Activated naive CD8-positive, alpha-beta T cell treated with anti-CD3 and anti-CD28 coated beads, Interleukin-2, amount 50 U/mL, for 16 hours (primary cell): ENCODE data around the gene POLR3GL.
"Not testable (repeated sequence)": the region's sequence is repeated elsewhere in the genome, so short reads cannot be mapped to it uniquely, and the experiment has no call there.

Experiments used
- DNase-seq: peaks from one replicate; pipeline ENCODE4 v3.0.0-alpha.2; 2020; ENCODE audit warnings: low read depth, low spot score

Gene POLR3GL

DNA sequence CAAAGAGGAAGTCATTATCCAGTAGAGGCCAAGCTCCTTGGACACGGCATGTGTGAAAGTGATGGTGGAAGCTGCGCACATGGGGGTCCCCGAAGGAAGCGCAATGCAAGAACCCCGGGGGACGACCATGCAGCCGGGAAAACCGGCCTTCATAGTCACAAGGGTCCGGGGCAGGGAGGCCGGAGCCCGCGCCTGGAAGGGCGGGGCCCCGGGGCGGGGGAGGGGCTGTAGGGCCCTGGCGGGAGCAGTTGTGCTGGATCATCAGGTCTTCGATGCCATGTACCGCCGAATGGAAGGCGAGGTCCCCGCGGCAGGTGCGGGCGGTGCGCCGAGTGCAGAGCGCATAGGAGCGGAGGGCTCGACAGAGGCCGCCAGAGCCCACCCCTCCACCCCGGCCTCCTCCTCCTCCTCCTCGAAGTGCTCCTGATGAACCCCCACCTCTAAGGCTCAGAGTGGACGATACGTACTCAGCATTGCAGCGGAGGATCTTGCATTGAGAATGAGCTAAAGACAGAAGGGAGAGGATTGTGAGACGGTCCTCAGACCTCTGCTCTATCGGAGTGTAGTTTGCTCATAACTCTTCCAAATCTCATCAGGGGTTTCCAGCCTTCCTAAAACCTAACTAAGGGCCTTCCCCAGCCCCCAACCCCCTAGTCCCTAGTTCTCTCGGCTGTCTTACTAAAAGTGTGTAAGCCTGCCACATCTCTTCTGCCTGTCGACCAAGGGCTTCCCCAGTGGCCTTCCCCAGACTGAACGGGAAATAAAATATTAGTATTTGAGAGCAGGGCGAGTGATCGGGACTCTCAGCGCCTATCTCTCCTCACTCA lies 55.0 kb downstream of the POLR3GL start:
- DNase-seq: no peak

- no peak for DNase-seq
These were observed 55.9 kb downstream of the POLR3GL start for GRCh38 chr1:146020058-146021049.

- no peak for DNase-seq
These were observed 56.6 kb downstream of the POLR3GL start for GRCh38 chr1:146021050-146021445.

- DNase-seq: no peak
These were observed 57.3 kb downstream of the POLR3GL start, which contains the start of gene HJV for GRCh38 chr1:146021622-146022402. TSS of gene HJV (minus strand) at chr1:146021735. CDS start at chr1:146020231, 1,504 bp downstream.

DNA sequence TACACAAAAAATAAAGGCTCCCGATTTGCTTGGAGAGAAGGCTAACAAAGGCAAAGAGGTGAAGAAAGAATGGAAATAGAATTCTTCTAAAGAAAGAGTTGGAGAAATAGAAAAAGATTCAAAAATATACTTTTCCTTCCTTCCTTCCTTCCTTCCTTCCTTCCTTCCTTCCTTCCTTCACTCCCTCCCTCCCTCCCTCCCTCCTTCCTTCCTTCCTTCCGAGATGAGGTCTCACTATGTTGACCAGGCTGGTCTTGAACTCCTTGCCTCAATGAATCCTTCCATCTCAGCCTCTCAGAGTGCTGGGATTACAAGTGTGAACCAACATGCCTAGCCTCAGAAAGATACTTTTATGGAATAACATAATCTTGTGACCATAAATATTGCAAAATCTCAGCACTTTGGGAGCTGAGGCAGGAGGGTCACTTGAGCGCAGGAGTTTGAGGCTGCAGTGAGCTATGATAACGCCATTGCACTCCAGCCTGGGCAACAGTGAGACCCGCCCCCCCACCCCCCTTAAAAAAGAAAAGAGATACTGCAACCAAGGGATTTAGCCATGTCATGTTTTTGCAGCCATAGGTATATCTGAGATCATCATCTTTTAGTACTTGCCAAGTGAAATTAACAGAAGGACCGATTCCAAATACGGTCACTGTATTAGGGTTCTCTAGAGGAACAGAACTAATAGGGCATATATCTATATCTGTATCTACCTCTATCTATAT lies 58.1 kb downstream of the POLR3GL start:
- no peak for DNase-seq

DNA sequence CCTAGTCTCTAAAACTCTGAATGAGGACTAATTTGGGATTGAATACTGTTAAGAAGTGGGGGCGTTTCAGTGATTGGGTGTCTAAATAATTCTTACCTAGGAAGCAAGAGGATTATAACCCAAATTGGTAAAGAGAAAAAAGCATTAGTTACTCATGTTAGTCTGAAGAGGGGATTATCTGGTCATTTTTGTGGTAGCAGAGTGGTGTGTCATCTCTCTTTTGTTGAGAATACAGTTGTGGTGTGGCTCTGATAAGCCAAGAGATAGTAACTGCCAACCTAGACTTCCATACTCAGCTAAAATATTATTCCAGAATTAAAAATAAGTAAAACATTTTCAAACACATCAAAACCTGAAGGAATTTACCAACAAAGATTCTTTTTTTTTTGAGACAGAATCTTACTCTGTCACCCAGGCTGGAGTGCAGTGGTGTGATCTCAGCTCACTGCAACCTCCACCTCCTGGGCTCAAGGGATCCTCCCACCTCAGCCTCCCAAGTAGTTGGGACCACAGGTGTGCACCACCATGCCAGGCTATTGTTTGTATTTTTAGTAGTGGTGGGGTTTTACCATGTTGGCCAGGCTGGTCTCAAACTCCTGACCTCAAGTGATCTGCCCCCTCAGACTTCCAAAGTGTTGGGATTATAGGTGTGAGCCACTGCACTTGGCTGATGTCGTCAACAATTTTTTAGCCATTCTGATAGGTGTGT lies 61.5 kb downstream of the POLR3GL start:
- DNase-seq: not testable (repeated sequence)

- not testable (repeated sequence) for DNase-seq
These were observed 62.2 kb downstream of the POLR3GL start for GRCh38 chr1:146026650-146027049.
